Pericardium fibroblast (primary cell): Measurements from ENCODE around the gene SALL1. TPM values are rescaled to one million over a fixed set of nuclear protein-coding genes. Genes with fewer than 3 reads are reported as not detected.

Source experiments
- total RNA-seq: library from RNA; depleted of rRNA; stranded (reverse); fragments of >200 nt; gene quantifications from 2 replicates; pipeline ENCODE4 v1.2.3, GENCODE V29; 2015

Gene SALL1
- total RNA-seq = 1.6 and 1.9 TPM in 2 replicates

DNA sequence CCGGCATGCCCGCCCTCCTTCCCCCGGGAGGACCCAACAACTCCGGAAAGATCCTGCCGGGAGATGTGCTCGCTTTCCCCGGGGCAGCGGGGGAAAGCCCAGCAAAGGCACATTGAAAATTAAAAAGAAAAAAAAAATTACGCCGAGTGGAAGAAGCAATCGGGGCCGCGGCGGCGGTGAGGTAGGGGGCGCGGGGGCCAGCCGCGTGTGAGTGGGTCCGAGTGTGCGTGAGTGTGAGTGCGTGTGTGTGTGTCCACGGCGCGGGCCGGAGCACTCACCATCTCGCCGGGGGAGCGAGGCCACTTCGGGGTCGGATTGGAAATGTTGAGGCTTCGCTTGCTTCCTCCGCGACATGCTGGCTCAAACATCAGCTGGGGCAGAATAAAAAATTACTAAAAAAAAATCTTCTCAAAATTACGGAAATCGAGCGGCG is at the start of gene SALL1:
SALL1 (minus strand) TSS at position 383 of the 433 bp plus-strand sequence; CDS start at position 354, 29 bp downstream.

